Esophagus squamous epithelium (tissue), 5 donors: ENCODE measurements around the gene RXFP1. TPM values are rescaled to one million over a fixed set of nuclear protein-coding genes. Genes with fewer than 3 reads are reported as not detected.

Experiments used
- DNase-seq: peaks from one replicate; lab custom pipeline; 2025; lab: John Stamatoyannopoulos, UW
- H3K27ac ChIP-seq, 4 donors: fragments of 200-600 bp; sonication (generic); one replicate each; pipeline ENCODE4 v1.5.1; 2016 to 2019; ENCODE audit warnings: mild to moderate bottlenecking in 1 of 4
- H3K27me3 ChIP-seq, 4 donors: fragments of 200-600 bp; sonication (generic); 1 replicate in 3 of 4; 2 replicates in 1 of 4; pipeline versions ENCODE4 v1.5.1 to v1.6.0; 2017 to 2021; ENCODE audit warnings: antibody characterized with exemption in 1 of 4
- H3K36me3 ChIP-seq, 3 donors: fragments of 200-600 bp; sonication (generic); one replicate each; pipeline ENCODE4 v1.5.1; 2016 to 2019
- H3K4me1 ChIP-seq, 3 donors: fragments of 200-600 bp; sonication (generic); one replicate each; pipeline ENCODE4 v1.5.1; 2017 to 2019
- H3K4me3 ChIP-seq, 4 donors: fragments of 200-600 bp; sonication (generic); 1 replicate in 3 of 4; 2 replicates in 1 of 4; pipeline ENCODE4 v1.5.1; 2016 to 2019; ENCODE audit warnings: mild to moderate bottlenecking in 2 of 4, moderate library complexity in 1 of 4
- H3K9me3 ChIP-seq, 3 donors: fragments of 200-600 bp; sonication (generic); one replicate each; pipeline ENCODE4 v1.5.1; 2016 to 2019
- POLR2A ChIP-seq, 4 donors: fragments of 450-650 bp; IDR thresholded peaks; one replicate each; pipeline ENCODE4 v1.6.1; 2017; ENCODE audit warnings: antibody characterized with exemption in 4 of 4, mild to moderate bottlenecking in 4 of 4, moderate library complexity in 3 of 4
- WGBS, 2 donors: methylation state at CpG; one replicate each; pipeline ENCODE4 v1.1.5; 2018; 5-methylcytosine and 5-hydroxymethylcytosine counted together
- intact Hi-C: fragments of 100-400 bp; cut with DNase I; formaldehyde crosslinking; loops from one replicate; pipeline ENCODE4 v1.15.0; 2022
- total RNA-seq, 4 donors: library from RNA; depleted of rRNA; stranded (reverse); fragments of >200 nt; gene quantifications; one replicate each; pipeline ENCODE4 v1.1.0, GENCODE V29; 2016
- TF ChIP-seq, protein P1 (sequence below), 6 experiments: fragments of 450-650 bp in 4 of 6; fragments of 200-600 bp in 2 of 6; sonication (generic) in 2 of 6; IDR thresholded peaks; one replicate each; pipeline ENCODE4 v1.5.1; 2016 to 2019; ENCODE audit warnings: antibody characterized with exemption in 6 of 6, mild to moderate bottlenecking in 4 of 6, moderate library complexity in 4 of 6
- donor health status: DM: yes; HTN: yes; CAD: no.

Gene RXFP1
- total RNA-seq, 4 donors from 2014 or later: 0.15 to 0.19 TPM; not detected in 2

DNA sequence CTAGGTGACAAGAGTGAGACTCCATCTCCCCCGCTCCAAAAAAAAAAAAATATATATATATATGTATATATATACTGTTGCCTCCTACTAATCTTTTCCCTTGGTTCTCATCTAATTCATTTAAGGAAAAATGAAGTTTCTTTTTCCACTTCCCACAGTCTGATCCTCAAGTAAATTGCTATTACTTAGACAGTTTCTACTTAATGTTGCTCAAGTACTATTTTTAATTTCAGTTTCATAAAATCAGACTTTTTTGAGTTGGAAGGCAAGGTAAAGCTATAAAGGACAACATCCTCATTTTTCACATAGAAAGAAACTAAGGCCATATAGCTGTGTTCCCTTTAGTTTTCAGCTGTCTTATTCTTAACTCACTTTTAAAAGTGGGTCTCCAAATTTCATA is 5.8 kb downstream of the RXFP1 start:
- H3K27ac ChIP-seq: no peak overlapping the region
- no peak for DNase-seq
- no peak for TF ChIP-seq POLR2A (IDR thresholded peaks at IDR 0.05)
- TF ChIP-seq, protein P1, sequence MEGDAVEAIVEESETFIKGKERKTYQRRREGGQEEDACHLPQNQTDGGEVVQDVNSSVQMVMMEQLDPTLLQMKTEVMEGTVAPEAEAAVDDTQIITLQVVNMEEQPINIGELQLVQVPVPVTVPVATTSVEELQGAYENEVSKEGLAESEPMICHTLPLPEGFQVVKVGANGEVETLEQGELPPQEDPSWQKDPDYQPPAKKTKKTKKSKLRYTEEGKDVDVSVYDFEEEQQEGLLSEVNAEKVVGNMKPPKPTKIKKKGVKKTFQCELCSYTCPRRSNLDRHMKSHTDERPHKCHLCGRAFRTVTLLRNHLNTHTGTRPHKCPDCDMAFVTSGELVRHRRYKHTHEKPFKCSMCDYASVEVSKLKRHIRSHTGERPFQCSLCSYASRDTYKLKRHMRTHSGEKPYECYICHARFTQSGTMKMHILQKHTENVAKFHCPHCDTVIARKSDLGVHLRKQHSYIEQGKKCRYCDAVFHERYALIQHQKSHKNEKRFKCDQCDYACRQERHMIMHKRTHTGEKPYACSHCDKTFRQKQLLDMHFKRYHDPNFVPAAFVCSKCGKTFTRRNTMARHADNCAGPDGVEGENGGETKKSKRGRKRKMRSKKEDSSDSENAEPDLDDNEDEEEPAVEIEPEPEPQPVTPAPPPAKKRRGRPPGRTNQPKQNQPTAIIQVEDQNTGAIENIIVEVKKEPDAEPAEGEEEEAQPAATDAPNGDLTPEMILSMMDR (IDR thresholded peaks at IDR 0.05): no peak
- WGBS, 2 donors: 67 to 83% methylated on average over 1 of the region's 1 CpG
- H3K9me3 ChIP-seq: no peaks in the 10 kb centered on the region
- intact Hi-C loops: no loop called here
- no peak overlapping the region for H3K4me3 ChIP-seq
- H3K27me3 ChIP-seq: no peaks in the 10 kb centered on the region
- no peaks in the 10 kb centered on the region for H3K4me1 ChIP-seq
- H3K36me3 ChIP-seq: no peaks in the 10 kb centered on the region

DNA sequence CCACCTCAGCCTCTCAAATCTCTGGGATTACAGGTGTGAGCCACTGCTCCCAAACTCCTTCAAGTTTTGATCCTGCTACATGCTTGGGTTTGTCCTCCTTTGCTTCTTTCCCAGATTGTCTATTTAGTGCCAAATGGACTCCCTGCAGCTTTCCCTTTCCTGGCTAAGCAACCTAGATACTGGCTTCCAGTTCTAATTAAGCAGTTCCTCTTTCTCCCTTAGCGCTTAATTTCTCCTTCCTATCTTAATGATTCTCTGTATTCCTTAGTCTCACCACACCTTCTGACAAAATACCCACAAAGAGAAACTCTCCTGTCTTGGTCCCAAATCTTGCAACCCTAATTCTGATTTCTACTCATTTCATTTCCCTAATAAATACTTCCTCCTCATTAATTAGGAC is 7.8 kb downstream of the RXFP1 start:
- Histone ChIP-seq H3K4me3 (no peak overlapping the region), H3K9me3 (no peaks in the 10 kb centered on the region), H3K27me3 (no peaks in the 10 kb centered on the region), H3K4me1 (no peaks in the 10 kb centered on the region), H3K36me3 (no peaks in the 10 kb centered on the region), H3K27ac (no peak overlapping the region)
- TF ChIP-seq, protein P1 (IDR thresholded peaks at IDR 0.05): no peak
- TF ChIP-seq POLR2A (IDR thresholded peaks at IDR 0.05): no peak
- WGBS, 2 donors: 59 to 65% methylated on average over 1 of the region's 1 CpG
- intact Hi-C loops: no loop called here
- DNase-seq: no peak

DNA sequence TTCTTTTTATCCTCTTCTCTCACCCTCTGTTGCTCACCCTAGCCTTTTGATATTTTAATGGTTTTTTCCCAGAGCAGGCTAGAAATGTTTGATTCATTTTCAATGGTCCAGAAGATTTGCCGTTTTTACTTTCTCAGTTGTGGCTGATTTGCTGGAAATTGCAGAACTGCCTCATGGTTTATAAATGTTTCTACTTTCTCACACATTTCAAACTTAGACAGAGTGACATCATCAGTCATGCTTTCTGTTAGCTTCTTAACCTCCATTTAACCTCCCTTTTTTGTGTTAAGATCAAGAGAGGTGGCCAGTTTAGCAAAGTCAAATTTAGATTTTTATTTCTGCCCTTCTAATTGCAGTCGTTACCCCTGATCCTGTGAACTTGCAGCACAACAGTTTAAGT is 8.7 kb downstream of the RXFP1 start:
- no peaks in the 10 kb centered on the region for H3K27me3 ChIP-seq
- no peaks in the 10 kb centered on the region for H3K36me3 ChIP-seq
- intact Hi-C loops: no loop called here
- TF ChIP-seq, protein P1 (IDR thresholded peaks at IDR 0.05): no peak
- TF ChIP-seq POLR2A (IDR thresholded peaks at IDR 0.05): no peak
- no peaks in the 10 kb centered on the region for H3K9me3 ChIP-seq
- no peak for DNase-seq
- WGBS, 2 donors: 48 to 49% methylated on average over 2 of the region's 2 CpGs
- no peak overlapping the region for H3K4me3 ChIP-seq
- H3K27ac ChIP-seq: no peak overlapping the region
- H3K4me1 ChIP-seq: no peaks in the 10 kb centered on the region

DNA sequence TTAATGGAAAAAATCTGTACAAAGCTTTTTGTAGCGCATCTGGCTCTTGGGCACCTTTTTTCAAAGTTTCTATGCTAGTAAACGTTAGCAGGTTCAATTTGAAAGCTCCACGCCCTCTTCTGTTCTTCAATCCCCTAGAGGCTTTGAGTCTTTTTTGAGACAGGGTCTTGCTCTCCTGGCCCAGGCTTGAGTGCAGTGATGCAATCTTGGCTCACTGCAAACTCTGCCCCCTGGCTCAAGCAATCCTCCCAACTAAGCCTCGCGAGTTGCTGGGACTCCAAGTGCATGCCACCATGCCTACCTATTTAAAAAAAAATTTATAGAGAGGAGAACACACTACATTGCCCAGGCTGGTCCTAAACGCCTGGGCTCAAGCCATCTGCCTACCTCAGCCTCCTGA is 9.2 kb downstream of the RXFP1 start:
- DNase-seq: no peak
- Histone ChIP-seq H3K4me3 (no peak overlapping the region), H3K4me1 (no peaks in the 10 kb centered on the region), H3K36me3 (no peaks in the 10 kb centered on the region), H3K27ac (no peak overlapping the region), H3K27me3 (no peaks in the 10 kb centered on the region), H3K9me3 (no peaks in the 10 kb centered on the region)
- no peak for TF ChIP-seq POLR2A (IDR thresholded peaks at IDR 0.05)
- intact Hi-C loops: no loop called here
- 54 to 62% methylated on average over 6 of the region's 6 CpGs for WGBS, 2 donors

DNA sequence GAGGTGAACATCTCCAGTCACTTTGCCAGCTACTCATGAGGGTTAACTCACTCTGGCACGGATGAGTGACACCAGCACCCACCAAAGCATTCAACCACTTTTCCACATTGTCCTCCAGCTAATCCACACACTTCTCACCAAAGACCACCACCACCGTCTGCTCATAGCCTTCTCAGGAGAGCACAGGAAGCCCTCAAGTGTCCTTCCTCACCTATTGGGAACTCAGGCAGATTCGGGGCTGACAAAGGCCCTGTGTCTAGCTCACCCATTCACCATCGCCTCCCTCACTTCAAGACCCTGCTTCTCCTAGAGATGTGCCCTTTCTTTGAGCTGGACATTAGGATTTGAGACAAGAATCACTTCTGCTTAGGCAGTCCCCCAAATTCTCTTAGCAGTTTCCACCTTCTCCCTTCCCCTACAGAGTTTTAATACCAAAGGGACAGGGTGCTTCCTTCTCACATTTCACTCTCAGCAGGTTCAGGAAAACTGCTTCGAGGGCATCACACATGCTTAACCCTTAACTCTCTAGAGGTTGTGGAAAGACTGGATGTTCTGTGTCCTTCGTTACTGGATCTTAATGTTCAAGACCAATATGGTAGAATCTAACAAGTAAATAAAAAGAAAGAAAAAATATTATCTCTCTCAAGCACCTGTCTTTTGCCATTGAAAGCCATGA is 11.0 kb downstream of the RXFP1 start:
- no peak for TF ChIP-seq POLR2A (IDR thresholded peaks at IDR 0.05)
- TF ChIP-seq, protein P1 (IDR thresholded peaks at IDR 0.05): no peak
- Histone ChIP-seq H3K4me3 (no peak overlapping the region), H3K27me3 (no peaks in the 10 kb centered on the region), H3K27ac (no peak overlapping the region), H3K9me3 (no peaks in the 10 kb centered on the region), H3K4me1 (no peaks in the 10 kb centered on the region), H3K36me3 (no peaks in the 10 kb centered on the region)
- no peak for DNase-seq
- WGBS, 2 donors: 48 to 56% methylated on average over 5 to 6 of the region's 6 CpGs
- intact Hi-C loops: no loop called here
